ENCODE measurements around the gene IGSF9B. TPM values are rescaled to one million over a fixed set of nuclear protein-coding genes. Genes with fewer than 3 reads are reported as not detected.

The IGSF9B gene
- total RNA-seq, 1 experiment from 2014 or later, result under 0.01 TPM

Other genes starting within 250 kb of the IGSF9B start
- gene SPATA19, start 111.5 kb downstream of the IGSF9B start, total RNA-seq (2014; rRNA removed), result not detected in 2 replicates
- gene JAM3, start 112.1 kb upstream of the IGSF9B start, total RNA-seq (2014; rRNA removed), result 116 and 152 TPM in 2 replicates

Data from LHCN-M2 (cell line).